ENCODE measurements around the gene ATP11A.

Gene ATP11A

DNA sequence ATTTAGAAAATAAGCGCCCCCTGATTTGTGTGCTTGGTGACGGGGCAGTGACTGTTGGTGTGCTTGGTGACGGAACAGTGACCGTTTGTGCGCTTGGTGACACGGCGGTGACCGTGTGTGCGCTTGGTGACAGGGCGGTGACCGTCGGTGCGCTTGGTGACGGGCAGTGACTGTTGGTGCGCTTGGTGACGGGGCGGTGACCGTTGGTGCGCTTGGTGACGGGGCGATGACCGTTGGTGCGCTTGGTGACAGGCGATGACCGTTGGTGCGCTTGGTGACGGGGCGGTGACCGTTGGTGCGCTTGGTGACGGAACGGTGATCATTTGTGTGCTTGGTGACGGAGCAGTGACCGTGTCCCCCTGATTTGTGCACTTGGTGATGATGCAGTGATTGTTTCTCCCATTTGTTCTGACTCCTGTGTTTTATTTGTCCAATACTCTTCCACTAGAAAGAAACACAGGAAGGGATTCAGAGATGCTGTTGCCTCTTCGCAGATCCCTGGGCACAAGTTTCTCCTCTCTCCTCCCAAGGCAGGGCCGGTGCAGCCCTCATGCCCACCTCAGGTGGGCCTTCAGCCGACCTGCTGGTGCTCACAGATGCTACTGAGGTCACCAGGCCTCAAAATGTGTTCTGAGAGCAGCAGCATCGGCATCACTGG lies 128.3 kb downstream of the ATP11A start:
- no peak for DNase-seq (ENCODE audit: low read depth in 2 of 2)

DNA sequence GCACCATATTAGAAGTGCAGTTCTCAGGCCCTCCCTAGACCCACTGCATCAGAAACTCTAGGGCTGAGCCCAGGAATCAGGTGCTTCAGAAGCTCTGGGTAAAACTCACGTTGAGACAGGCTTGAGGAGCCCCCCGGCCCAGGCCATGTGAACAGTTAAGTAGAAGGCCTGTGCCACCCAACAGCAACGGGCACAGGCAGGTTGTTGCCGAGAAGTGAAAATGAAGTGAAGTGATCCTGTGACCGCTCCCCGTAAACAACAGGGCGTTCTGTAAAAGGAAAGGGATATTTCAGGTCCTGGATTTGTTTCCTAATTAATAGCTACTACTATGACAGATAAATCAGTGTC lies 128.8 kb downstream of the ATP11A start:
- DNase-seq (ENCODE audit: low read depth in 2 of 2) = no peak

DNA sequence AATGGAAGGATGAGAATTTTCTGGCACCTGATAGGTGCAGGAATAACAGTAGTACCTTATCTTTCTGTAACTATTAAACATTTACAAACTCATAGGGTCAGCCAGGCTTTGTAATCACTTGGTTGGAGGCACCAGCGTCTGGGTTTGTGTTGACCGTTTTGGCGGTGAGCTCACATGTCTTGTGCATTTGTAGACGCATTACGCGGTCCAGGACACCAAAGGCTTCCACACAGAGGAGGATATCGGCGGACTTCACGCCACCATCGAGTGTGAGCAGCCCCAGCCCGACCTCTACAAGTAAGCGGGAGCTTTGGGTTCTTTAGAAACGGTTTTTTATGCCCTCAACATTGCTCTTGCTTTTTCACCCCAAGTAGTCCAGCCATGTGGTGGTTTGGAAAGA lies 129.3 kb downstream of the ATP11A start:
- DNase-seq (ENCODE audit: low read depth in 2 of 2) = no peak

GRCh38 chr13:112819816-112820215 lies 130.0 kb downstream of the ATP11A start:
- DNase-seq (ENCODE audit: low read depth in 2 of 2) = no peak

- no peak for DNase-seq (ENCODE audit: low read depth in 2 of 2)
These were observed 130.5 kb downstream of the ATP11A start for GRCh38 chr13:112820318-112820717.

GRCh38 chr13:112821340-112822055 lies 131.7 kb downstream of the ATP11A start:
- no peak for DNase-seq (ENCODE audit: low read depth in 2 of 2)

- no peak for DNase-seq (ENCODE audit: low read depth in 2 of 2)
These were observed 133.0 kb downstream of the ATP11A start for GRCh38 chr13:112822851-112823250.

- DNase-seq (ENCODE audit: low read depth in 2 of 2) = no peak
These were observed 134.6 kb downstream of the ATP11A start for GRCh38 chr13:112824429-112824828.

- DNase-seq (ENCODE audit: low read depth in 2 of 2) = no peak
These were observed 135.2 kb downstream of the ATP11A start for GRCh38 chr13:112825071-112825470.

DNA sequence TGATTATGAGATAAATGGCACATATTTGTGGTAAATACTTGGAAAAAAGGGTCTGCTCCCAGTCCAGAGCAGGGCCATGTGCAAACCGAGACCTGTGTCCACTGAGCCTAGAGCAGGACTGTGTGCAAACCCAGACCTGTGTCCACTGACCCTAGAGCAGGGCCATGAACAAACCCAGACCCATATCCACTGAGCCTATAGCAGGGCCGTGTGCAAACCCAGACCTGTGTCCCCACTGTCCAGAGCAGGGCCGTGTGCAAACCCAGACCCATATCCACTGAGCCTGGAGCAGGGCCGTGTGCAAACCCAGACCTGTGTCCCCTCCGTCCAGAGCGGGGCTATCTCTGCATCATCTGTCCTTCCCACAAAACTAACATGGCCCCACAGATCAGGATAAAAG lies 136.0 kb downstream of the ATP11A start:
- no peak for DNase-seq (ENCODE audit: low read depth in 2 of 2)

GRCh38 chr13:112826565-112826964 lies 136.7 kb downstream of the ATP11A start:
- DNase-seq (ENCODE audit: low read depth in 2 of 2) = no peak

DNA sequence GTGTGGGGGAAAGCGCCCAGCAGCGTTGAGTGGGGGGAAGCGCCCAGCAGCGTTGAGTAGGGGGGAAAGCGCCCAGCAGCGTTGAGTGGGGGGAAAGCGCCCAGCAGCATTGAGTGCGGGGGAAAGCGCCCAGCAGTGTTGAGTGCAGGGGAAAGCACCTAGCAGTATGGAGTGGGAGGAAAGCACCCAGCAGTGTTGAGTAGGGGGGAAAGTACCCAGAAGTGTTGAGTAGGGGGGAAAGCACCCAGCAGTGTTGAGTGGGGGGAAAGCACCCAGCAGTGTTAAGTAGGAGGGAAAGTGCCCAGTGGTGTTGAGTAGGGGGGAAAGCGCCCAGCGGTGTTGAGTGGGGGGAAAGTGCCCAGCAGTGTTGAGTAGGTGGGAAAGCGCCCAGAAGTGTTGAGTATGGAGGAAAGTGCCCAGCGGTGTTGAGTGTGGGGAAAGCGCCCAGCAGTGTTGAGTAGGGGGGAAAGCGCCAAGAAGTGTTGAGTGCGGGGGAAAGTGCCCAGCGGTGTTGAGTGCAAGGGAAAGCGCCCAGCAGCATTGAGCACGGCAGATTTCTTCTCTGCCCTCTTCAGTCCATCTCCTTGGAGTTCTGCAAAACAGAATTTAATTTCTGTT lies 138.4 kb downstream of the ATP11A start:
- no peak for DNase-seq (ENCODE audit: low read depth in 2 of 2)

GRCh38 chr13:112828756-112829155 lies 138.9 kb downstream of the ATP11A start:
- DNase-seq (ENCODE audit: low read depth in 2 of 2) = no peak

DNA sequence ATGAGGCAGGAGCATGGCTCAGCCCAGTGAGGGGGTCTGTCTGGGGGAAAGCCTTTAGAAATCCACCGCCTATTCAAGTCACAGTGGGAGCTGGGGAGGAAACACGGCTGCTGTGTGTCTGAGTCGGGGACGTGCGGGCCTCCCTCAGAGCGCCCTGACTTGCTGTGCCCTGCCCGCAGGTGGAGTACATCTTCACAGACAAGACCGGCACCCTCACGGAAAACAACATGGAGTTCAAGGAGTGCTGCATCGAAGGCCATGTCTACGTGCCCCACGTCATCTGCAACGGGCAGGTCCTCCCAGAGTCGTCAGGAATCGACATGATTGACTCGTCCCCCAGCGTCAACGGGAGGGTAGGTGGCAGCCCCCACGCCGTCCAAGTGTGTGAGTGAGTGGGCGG lies 141.4 kb downstream of the ATP11A start:
- no peak for DNase-seq (ENCODE audit: low read depth in 2 of 2)

DNA sequence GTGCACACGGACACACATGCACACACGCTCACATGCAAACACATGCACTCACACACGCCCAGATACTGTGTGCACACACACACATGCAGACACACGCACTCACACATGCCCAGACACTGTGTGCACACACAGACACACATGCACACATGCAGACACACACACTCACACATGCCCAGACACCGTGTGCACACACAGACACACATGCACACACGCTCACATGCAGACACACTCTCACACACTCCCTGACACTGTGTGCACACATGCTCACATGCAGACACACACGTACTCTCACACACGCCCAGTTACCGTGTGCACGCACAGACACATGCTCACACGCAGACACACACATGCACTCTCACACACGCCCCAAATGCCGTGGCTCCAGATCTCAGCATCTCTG lies 142.0 kb downstream of the ATP11A start:
- DNase-seq (ENCODE audit: low read depth in 2 of 2) = no peak

DNA sequence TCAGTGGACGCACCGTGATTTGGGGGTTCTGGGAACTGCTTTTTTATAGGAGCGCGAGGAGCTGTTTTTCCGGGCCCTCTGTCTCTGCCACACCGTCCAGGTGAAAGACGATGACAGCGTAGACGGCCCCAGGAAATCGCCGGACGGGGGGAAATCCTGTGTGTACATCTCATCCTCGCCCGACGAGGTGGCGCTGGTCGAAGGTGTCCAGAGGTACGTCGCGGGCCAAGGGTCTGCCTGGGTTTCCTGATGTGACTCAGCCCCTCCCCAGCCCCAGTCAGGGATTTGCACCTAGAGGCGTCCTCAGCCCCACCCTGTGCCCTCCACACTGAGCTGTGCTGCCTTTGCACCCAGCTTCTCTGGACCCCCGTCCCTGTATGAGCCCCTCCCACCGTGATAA lies 143.0 kb downstream of the ATP11A start:
- DNase-seq (ENCODE audit: low read depth in 2 of 2) = no peak

DNA sequence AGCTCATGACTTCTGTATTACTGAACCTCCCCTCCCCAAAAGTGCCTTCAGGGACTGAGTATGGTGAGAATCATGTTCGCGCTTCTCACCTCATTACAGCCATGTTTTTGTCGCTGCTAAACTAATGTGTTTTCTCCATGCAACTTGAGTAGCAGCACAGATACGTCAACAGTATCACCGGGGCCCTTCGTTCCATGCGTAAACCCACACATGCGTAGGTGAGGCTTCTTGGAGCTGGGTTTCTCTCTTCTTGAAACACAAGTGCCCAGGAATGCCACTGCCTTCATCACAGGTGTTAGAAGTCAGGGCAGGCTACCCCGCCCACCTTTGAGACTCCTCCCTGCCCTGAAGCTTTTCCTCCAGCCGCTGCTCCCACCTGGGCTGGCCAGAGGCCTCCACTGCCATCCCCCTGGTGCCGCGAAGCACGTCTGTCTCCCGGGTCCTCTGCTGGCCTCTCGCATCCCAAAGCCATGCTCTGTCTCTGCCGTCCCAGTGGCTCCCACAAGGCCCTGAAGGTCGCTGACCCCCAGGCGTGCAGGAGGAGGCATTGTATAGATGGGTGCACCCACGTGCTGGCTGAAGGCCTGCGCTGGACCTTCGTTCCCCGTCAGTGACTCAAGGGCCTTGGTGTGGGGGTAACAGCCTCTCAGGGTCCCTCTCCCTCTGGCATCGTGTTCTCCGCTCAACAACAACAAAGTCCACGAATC lies 143.9 kb downstream of the ATP11A start:
- DNase-seq (ENCODE audit: low read depth in 2 of 2) = no peak

DNA sequence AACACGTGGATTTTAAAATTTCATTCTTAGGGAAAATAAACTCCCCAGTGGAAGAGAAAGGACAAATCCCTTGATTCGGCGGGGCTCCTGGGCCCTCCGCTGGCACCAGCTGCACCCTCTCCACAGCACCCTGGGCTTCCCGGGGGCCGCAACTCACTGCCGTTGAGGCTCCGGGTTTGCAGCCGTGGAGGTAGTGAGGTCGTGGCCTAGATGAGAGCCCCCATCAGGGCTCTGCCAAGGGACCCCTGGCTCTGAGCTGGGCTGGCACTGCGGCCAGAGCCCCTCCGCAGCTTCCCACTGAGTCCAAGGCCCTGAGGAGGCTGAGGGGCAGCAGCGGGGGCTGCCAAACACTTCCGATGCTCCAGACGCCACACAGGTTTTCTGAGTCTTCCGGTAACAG lies 145.5 kb downstream of the ATP11A start:
- no peak for DNase-seq (ENCODE audit: low read depth in 2 of 2)

GRCh38 chr13:112835796-112836195 lies 146.0 kb downstream of the ATP11A start:
- no peak for DNase-seq (ENCODE audit: low read depth in 2 of 2)

- DNase-seq (ENCODE audit: low read depth in 2 of 2) = no peak
These were observed 147.1 kb downstream of the ATP11A start for GRCh38 chr13:112836940-112837339.

DNA sequence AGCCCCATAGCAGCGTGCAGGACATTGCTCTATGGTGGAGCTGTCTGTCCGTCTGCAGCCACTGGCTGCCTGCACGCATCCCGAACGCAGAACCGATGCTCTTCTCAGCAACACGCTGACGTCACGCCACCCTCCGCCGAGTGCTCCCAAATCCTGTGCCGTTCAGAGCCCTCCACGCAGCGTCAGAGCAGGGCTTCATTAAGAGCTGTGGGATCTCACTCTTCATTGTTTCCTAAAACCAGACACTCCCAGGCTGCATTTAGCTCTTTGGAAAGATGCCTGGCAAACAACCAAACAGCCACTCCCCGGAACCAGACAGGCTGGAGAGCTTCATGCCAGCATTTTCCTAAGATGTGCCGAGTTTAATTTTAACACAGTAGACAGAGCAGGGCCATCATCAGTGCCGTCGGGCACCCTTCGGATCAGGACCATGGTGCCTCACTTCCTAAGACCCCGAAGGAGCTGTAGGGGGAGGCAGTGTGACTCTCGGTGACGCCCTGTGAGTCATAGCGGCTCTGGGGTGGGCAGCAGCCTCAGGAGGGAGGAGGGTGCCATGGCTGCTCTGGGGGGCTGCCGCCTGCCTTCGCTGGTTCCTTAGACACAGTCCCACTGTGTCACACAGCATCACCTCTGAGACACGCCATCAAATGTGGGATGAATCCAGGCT lies 147.7 kb downstream of the ATP11A start:
- no peak for DNase-seq (ENCODE audit: low read depth in 2 of 2)

Data from stimulated activated CD8-positive, alpha-beta memory T cell treated with anti-CD3 and anti-CD28 coated beads, Interleukin-2, amount 100 ng/mL, for 1 hour (primary cell).